Panc1 (cell line): ENCODE data around the gene BLM. TPM values are rescaled to one million over a fixed set of nuclear protein-coding genes. Genes with fewer than 3 reads are reported as not detected.

Experiments
- ATAC-seq: fragments of 200-7000 bp; cut with Tn5 transposase; 2 replicates; pipeline ENCODE4 v1.9.1; 2020; ENCODE audit warnings: mild to moderate bottlenecking, moderate library complexity
- BruUV-seq: library from RNA; stranded (reverse); fragments of 400-500 nt; replicated peaks from 2 replicates; lab custom pipeline; 2021; lab: Mats Ljungman, UMichigan
- CTCF ChIA-PET: fragments of 300-600 bp; sonication (Branson Sonifier 250); formaldehyde crosslinking; loops from one replicate; lab custom pipeline; 2022; ENCODE audit warnings: antibody characterized with exemption; lab: Charles Lee
- POLR2A ChIA-PET: fragments of 300-600 bp; sonication (Branson Sonifier 250); formaldehyde crosslinking; loops from one replicate; lab custom pipeline; 2022; ENCODE audit warnings: antibody characterized with exemption; lab: Charles Lee
- DNase-seq: peaks from one replicate; pipeline ENCODE4 v3.0.0-alpha.2; 2010; ENCODE audit warnings: low read depth, low spot score
- H3K27ac ChIP-seq: 2 replicates; pipeline ENCODE4 v1.5.1; 2011; ENCODE audit warnings: mild to moderate bottlenecking, low read length, inconsistent platforms
- H3K27me3 ChIP-seq: fragments of 200-500 bp; sonication (Bioruptor generic); 2 replicates; pipeline ENCODE4 v1.6.0; 2014; ENCODE audit warnings: low read length, inconsistent platforms; ENCODE audit not compliant: control insufficient read depth, insufficient read depth
- H3K36me3 ChIP-seq: fragments of 200-500 bp; sonication (Bioruptor generic); 2 replicates; pipeline ENCODE4 v1.5.1; 2014; ENCODE audit warnings: inconsistent platforms, mild to moderate bottlenecking, low read length, moderate library complexity; ENCODE audit not compliant: control insufficient read depth, insufficient read depth
- H3K4me1 ChIP-seq: 2 replicates; pipeline ENCODE4 v1.5.1; 2011; ENCODE audit warnings: inconsistent platforms, mild to moderate bottlenecking, low read length, moderate library complexity; ENCODE audit not compliant: control insufficient read depth, insufficient read depth
- H3K4me3 ChIP-seq, 2 experiments: 2 replicates each; pipeline ENCODE4 v1.5.1; 2011 to 2012; ENCODE audit warnings: low read depth in 2 of 2, low read length in 2 of 2, mild to moderate bottlenecking in 2 of 2, inconsistent platforms in 1 of 2, moderate library complexity in 1 of 2
- H3K9me3 ChIP-seq: fragments of 200-500 bp; sonication (Bioruptor generic); 2 replicates; pipeline ENCODE4 v1.5.1; 2014; ENCODE audit warnings: low read depth, mild to moderate bottlenecking, inconsistent platforms, low read length, moderate library complexity; ENCODE audit not compliant: control insufficient read depth, insufficient read depth
- POLR2AphosphoS5 ChIP-seq: IDR thresholded peaks from 2 replicates; pipeline ENCODE4 v1.6.1; 2012; ENCODE audit warnings: mild to moderate bottlenecking, low read depth, low read length, moderate library complexity
- SIN3A ChIP-seq: IDR thresholded peaks from 2 replicates; pipeline ENCODE4 v1.6.1; 2012; ENCODE audit warnings: low read depth, mild to moderate bottlenecking, low read length, moderate library complexity, borderline replicate concordance; ENCODE audit not compliant: insufficient read depth
- TCF7L2 ChIP-seq: IDR thresholded peaks from 2 replicates; pipeline ENCODE4 v1.6.1; 2011; ENCODE audit warnings: mild to moderate bottlenecking, low read depth, low read length, inconsistent platforms
- in situ Hi-C: cut with HindIII; loops from 2 replicates; pipeline ENCODE4 v1.10.0; 2016; ENCODE audit warnings: low sequenced_read_pairs, low pct_unique_long_range_greater_than_20kb
- intact Hi-C: fragments of 100-400 bp; cut with micrococcal nuclease; formaldehyde crosslinking; loops from one replicate; pipeline ENCODE4 v1.10.0; 2022; ENCODE audit not compliant: unreplicated experiment
- total RNA-seq: library from RNA; stranded (reverse); gene quantifications from one replicate; pipeline ENCODE4 v1.2.1, GENCODE V29; 2021; ENCODE audit not compliant: unreplicated experiment
- TF ChIP-seq, protein P1 (sequence below), 2 experiments: IDR thresholded peaks; 2 replicates each; pipeline ENCODE4 v1.6.1; 2011 to 2012; ENCODE audit warnings: low read depth in 2 of 2, control low read depth in 1 of 2, low read length in 1 of 2, mild to moderate bottlenecking in 1 of 2, moderate library complexity in 1 of 2; ENCODE audit not compliant: insufficient read depth in 1 of 2
- TF ChIP-seq, protein P2 (sequence below): fragments of 450-650 bp; IDR thresholded peaks from 2 replicates; pipeline ENCODE4 v1.5.1; 2017; ENCODE audit warnings: mild to moderate bottlenecking

BLM gene
- total RNA-seq, 1 experiment from 2014 or later = 23.9 TPM

DNA sequence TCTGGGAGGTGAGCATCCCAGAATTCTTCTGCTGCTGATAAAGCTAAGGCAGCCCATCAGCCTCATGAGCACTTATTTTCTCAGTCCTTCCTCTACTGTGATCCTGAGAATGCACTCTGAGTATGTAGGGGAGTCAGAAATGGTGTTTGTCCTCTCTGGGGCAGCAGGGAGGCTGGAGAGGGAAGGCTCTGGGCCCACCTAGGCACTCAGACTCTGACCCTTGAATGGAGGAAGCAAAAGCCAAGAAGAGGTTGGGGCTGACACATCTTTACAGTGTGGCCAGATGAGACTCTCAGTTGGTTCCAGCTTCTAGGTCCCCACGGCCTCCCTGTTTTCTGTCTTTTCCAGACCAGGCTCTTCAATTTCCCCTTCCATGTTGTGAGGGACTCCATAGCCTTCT, 36.1 kb upstream of the BLM start:
- no peak overlapping the region for H3K27ac ChIP-seq
- DNase-seq (no peak), ATAC-seq (0 out of 2 replicates have a peak, but pooled peaks have one; percentile 28)
- ChIA-PET CTCF (no interaction called here), POLR2A (no interaction called here)
- H3K27me3 ChIP-seq = no peaks in the 10 kb centered on the region
- BruUV-seq = no TSS peak
- H3K36me3 ChIP-seq = no peaks in the 10 kb centered on the region
- H3K4me1 ChIP-seq = no peaks in the 10 kb centered on the region
- TF ChIP-seq TCF7L2 (no peak), POLR2AphosphoS5 (no peak), SIN3A (no peak)
- TF ChIP-seq, protein P1, sequence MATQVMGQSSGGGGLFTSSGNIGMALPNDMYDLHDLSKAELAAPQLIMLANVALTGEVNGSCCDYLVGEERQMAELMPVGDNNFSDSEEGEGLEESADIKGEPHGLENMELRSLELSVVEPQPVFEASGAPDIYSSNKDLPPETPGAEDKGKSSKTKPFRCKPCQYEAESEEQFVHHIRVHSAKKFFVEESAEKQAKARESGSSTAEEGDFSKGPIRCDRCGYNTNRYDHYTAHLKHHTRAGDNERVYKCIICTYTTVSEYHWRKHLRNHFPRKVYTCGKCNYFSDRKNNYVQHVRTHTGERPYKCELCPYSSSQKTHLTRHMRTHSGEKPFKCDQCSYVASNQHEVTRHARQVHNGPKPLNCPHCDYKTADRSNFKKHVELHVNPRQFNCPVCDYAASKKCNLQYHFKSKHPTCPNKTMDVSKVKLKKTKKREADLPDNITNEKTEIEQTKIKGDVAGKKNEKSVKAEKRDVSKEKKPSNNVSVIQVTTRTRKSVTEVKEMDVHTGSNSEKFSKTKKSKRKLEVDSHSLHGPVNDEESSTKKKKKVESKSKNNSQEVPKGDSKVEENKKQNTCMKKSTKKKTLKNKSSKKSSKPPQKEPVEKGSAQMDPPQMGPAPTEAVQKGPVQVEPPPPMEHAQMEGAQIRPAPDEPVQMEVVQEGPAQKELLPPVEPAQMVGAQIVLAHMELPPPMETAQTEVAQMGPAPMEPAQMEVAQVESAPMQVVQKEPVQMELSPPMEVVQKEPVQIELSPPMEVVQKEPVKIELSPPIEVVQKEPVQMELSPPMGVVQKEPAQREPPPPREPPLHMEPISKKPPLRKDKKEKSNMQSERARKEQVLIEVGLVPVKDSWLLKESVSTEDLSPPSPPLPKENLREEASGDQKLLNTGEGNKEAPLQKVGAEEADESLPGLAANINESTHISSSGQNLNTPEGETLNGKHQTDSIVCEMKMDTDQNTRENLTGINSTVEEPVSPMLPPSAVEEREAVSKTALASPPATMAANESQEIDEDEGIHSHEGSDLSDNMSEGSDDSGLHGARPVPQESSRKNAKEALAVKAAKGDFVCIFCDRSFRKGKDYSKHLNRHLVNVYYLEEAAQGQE (IDR thresholded peaks at IDR 0.05; ENCODE audit: insufficient read depth in 1 of 2, low read depth in 2 of 2, low read length in 1 of 2) = no peak
- TF ChIP-seq, protein P2, sequence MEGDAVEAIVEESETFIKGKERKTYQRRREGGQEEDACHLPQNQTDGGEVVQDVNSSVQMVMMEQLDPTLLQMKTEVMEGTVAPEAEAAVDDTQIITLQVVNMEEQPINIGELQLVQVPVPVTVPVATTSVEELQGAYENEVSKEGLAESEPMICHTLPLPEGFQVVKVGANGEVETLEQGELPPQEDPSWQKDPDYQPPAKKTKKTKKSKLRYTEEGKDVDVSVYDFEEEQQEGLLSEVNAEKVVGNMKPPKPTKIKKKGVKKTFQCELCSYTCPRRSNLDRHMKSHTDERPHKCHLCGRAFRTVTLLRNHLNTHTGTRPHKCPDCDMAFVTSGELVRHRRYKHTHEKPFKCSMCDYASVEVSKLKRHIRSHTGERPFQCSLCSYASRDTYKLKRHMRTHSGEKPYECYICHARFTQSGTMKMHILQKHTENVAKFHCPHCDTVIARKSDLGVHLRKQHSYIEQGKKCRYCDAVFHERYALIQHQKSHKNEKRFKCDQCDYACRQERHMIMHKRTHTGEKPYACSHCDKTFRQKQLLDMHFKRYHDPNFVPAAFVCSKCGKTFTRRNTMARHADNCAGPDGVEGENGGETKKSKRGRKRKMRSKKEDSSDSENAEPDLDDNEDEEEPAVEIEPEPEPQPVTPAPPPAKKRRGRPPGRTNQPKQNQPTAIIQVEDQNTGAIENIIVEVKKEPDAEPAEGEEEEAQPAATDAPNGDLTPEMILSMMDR = no peak
- intact Hi-C loops = no loop called here
- no peaks in the 10 kb centered on the region for H3K9me3 ChIP-seq
- no peak overlapping the region for H3K4me3 ChIP-seq
- in situ Hi-C loops = no loop called here

DNA sequence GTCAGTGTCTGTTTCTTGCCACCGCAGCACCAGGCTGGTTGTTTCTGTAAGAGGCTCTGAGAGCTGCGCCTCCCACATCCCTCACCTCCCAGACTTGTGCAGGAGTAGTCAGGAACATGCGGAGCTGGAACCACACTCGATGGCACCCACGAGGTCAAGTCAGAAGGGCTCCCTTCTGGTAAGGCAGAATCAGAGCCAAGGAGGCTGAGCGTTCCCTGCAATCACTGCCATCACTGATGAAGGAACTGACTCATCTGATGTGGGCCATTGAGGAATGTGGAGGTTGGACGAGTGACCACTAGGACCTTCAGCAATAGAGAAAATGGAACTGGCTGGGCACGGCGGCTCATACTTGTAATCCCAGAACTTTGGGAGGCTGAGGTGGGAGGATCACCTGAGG, 35.7 kb upstream of the BLM start:
- ChIA-PET POLR2A (no interaction called here), CTCF (no interaction called here)
- Histone ChIP-seq H3K9me3 (no peaks in the 10 kb centered on the region), H3K27ac (no peak overlapping the region), H3K36me3 (no peaks in the 10 kb centered on the region), H3K4me1 (no peaks in the 10 kb centered on the region), H3K4me3 (no peak overlapping the region), H3K27me3 (no peaks in the 10 kb centered on the region)
- ATAC-seq (no peak; the same call in 1 of the 2 replicates), DNase-seq (no peak)
- in situ Hi-C loops (no loop called here), intact Hi-C loops (no loop called here)
- BruUV-seq = no TSS peak
- TF ChIP-seq, protein P2 = no peak
- TF ChIP-seq, protein P1 (IDR thresholded peaks at IDR 0.05; ENCODE audit: insufficient read depth in 1 of 2, low read depth in 2 of 2, low read length in 1 of 2) = no peak
- TF ChIP-seq POLR2AphosphoS5 (no peak), SIN3A (no peak), TCF7L2 (no peak)
